IMR-90 (cell line): ENCODE measurements around the gene DIRAS2. TPM values are rescaled to one million over a fixed set of nuclear protein-coding genes. Genes with fewer than 3 reads are reported as not detected.

Experiments used
- ATAC-seq: fragments of 200-7000 bp; cut with Tn5 transposase; 2 replicates; pipeline ENCODE4 v1.9.1; 2020; ENCODE audit warnings: low read depth, mild to moderate bottlenecking, moderate library complexity
- BruUV-seq: library from RNA; stranded (reverse); fragments of 400-500 nt; replicated peaks from 2 replicates; lab custom pipeline; 2021; lab: Mats Ljungman, UMichigan
- CTCF ChIA-PET: fragments of 300-600 bp; formaldehyde crosslinking; extraction: SDS; loops from one replicate; lab custom pipeline; 2021; ENCODE audit warnings: antibody characterized with exemption; lab: Yijun Ruan, JAX
- POLR2A ChIA-PET: fragments of 300-600 bp; sonication (Branson Sonifier 250); formaldehyde crosslinking; loops from one replicate; lab custom pipeline; 2022; ENCODE audit warnings: antibody characterized with exemption; ENCODE audit not compliant: unreplicated experiment; lab: Charles Lee
- DNase-seq: peaks from one replicate; pipeline ENCODE4 v3.0.0; 2013
- H2AFZ ChIP-seq: replicated peaks from 2 replicates; pipeline ENCODE3; 2013; ENCODE audit warnings: low read length, mild to moderate bottlenecking; ENCODE audit not compliant: poor library complexity
- H2AK5ac ChIP-seq: 2 replicates; pipeline ENCODE4 v1.6.1; 2013; ENCODE audit warnings: low read depth, low read length, inconsistent platforms
- H2AK9ac ChIP-seq: replicated peaks from 2 replicates; pipeline ENCODE3; 2013; ENCODE audit warnings: mild to moderate bottlenecking, low read depth, low read length, moderate library complexity; ENCODE audit not compliant: poor library complexity
- H2BK120ac ChIP-seq: 2 replicates; pipeline ENCODE4 v1.6.1; 2013; ENCODE audit warnings: low read depth, low read length, inconsistent platforms
- H2BK15ac ChIP-seq: 3 replicates; pipeline ENCODE4 v1.6.1; 2013; ENCODE audit warnings: low read depth, low read length, inconsistent platforms
- H2BK20ac ChIP-seq: 2 replicates; pipeline ENCODE4 v1.6.1; 2013; ENCODE audit warnings: low read depth, mild to moderate bottlenecking, inconsistent platforms, low read length, moderate library complexity
- H2BK5ac ChIP-seq: 2 replicates; pipeline ENCODE4 v1.6.1; 2013; ENCODE audit warnings: mild to moderate bottlenecking, low read depth, low read length, inconsistent platforms; ENCODE audit not compliant: poor library complexity, severe bottlenecking
- H3K14ac ChIP-seq: replicated peaks from 2 replicates; pipeline ENCODE4 v1.6.1; 2013; ENCODE audit warnings: low read depth, low read length, inconsistent platforms
- H3K18ac ChIP-seq: 2 replicates; pipeline ENCODE4 v1.6.1; 2013; ENCODE audit warnings: low read depth, low read length, control low read depth
- H3K23ac ChIP-seq: 2 replicates; pipeline ENCODE4 v1.6.1; 2013; ENCODE audit warnings: low read depth, low read length, inconsistent platforms
- H3K27ac ChIP-seq: 2 replicates; pipeline ENCODE4 v1.5.1; 2013; ENCODE audit warnings: mild to moderate bottlenecking, control low read depth, low read length; ENCODE audit not compliant: insufficient read depth
- H3K27me3 ChIP-seq: 2 replicates; pipeline ENCODE4 v1.6.1; 2013; ENCODE audit warnings: low read length; ENCODE audit not compliant: control insufficient read depth, insufficient read depth
- H3K36me3 ChIP-seq: 2 replicates; pipeline ENCODE4 v1.6.1; 2013; ENCODE audit warnings: low read length, mixed read lengths; ENCODE audit not compliant: control insufficient read depth, insufficient read depth
- H3K4ac ChIP-seq: 2 replicates; pipeline ENCODE4 v1.6.1; 2013; ENCODE audit warnings: low read depth, low read length, inconsistent platforms
- H3K4me1 ChIP-seq: 2 replicates; pipeline ENCODE4 v1.6.1; 2013; ENCODE audit warnings: low read length, mixed read lengths; ENCODE audit not compliant: control insufficient read depth, insufficient read depth
- H3K4me2 ChIP-seq: 2 replicates; pipeline ENCODE4 v1.6.1; 2013; ENCODE audit warnings: low read depth, mild to moderate bottlenecking, control low read depth, low read length, moderate library complexity
- H3K4me3 ChIP-seq: 2 replicates; pipeline ENCODE4 v1.5.1; 2013; ENCODE audit warnings: low read depth, mild to moderate bottlenecking, control low read depth, low read length, moderate library complexity; ENCODE audit not compliant: insufficient read depth
- H3K56ac ChIP-seq: 2 replicates; pipeline ENCODE4 v1.6.1; 2013; ENCODE audit warnings: low read length, inconsistent platforms; ENCODE audit not compliant: insufficient read depth; ENCODE audit errors: extremely low read depth
- H3K79me1 ChIP-seq, 2 experiments: 2 replicates each; pipeline ENCODE4 v1.6.1; 2013; ENCODE audit warnings: low read length in 2 of 2, inconsistent platforms in 1 of 2, low read depth in 1 of 2
- H3K9ac ChIP-seq: 2 replicates; pipeline ENCODE4 v1.6.1; 2013; ENCODE audit warnings: low read depth, low read length, control low read depth
- H3K9me1 ChIP-seq: 2 replicates; pipeline ENCODE4 v1.6.1; 2013; ENCODE audit warnings: low read length, inconsistent platforms; ENCODE audit not compliant: insufficient read depth
- H3K9me3 ChIP-seq: 2 replicates; pipeline ENCODE4 v1.6.1; 2013; ENCODE audit warnings: low read length; ENCODE audit not compliant: control insufficient read depth, insufficient read depth
- H4K20me1 ChIP-seq: 2 replicates; pipeline ENCODE4 v1.6.1; 2013; ENCODE audit warnings: low read length, inconsistent platforms; ENCODE audit not compliant: insufficient read depth
- H4K5ac ChIP-seq: 2 replicates; pipeline ENCODE4 v1.6.1; 2013; ENCODE audit warnings: mild to moderate bottlenecking, low read depth, low read length, control low read depth
- H4K8ac ChIP-seq, 2 experiments: 2 replicates each; pipeline ENCODE4 v1.6.1; 2013; ENCODE audit warnings: low read depth in 2 of 2, low read length in 2 of 2, control low read depth in 1 of 2, inconsistent platforms in 1 of 2
- H4K91ac ChIP-seq: 2 replicates; pipeline ENCODE4 v1.6.1; 2013; ENCODE audit warnings: low read depth, low read length, inconsistent platforms; ENCODE audit not compliant: insufficient read depth
- BHLHE40 ChIP-seq: fragments of 150-350 bp; IDR thresholded peaks from 2 replicates; pipeline ENCODE4 v1.6.1; 2016; ENCODE audit warnings: mild to moderate bottlenecking, low read depth, low read length
- CHD1 ChIP-seq: IDR thresholded peaks from 2 replicates; pipeline ENCODE4 v1.6.1; 2012; ENCODE audit warnings: low read depth, low read length, improper control_type of control experiment
- CTCF ChIP-seq: conservative IDR thresholded peaks from 2 replicates; pipeline ENCODE4 v1.5.1; 2012; ENCODE audit warnings: mild to moderate bottlenecking, low read depth, low read length, improper control_type of control experiment
- ELK1 ChIP-seq: fragments of 150-350 bp; IDR thresholded peaks from 2 replicates; pipeline ENCODE4 v1.6.1; 2016; ENCODE audit warnings: low read depth, mild to moderate bottlenecking, low read length, moderate library complexity, borderline replicate concordance
- FOS ChIP-seq: fragments of 150-350 bp; IDR thresholded peaks from 2 replicates; pipeline ENCODE4 v1.6.1; 2016; ENCODE audit warnings: low read depth, low read length
- MAFK ChIP-seq: IDR thresholded peaks from 2 replicates; pipeline ENCODE4 v1.6.1; 2012; ENCODE audit warnings: low read depth, low read length, improper control_type of control experiment
- MAZ ChIP-seq: IDR thresholded peaks from 2 replicates; pipeline ENCODE4 v1.6.1; 2012; ENCODE audit warnings: low read depth, mild to moderate bottlenecking, low read length, improper control_type of control experiment, moderate library complexity, borderline replicate concordance
- POLR2A ChIP-seq: IDR thresholded peaks from 2 replicates; pipeline ENCODE4 v1.6.1; 2012; ENCODE audit warnings: mild to moderate bottlenecking, low read depth, low read length
- RAD21 ChIP-seq: IDR thresholded peaks from 2 replicates; pipeline ENCODE4 v1.6.1; 2012; ENCODE audit warnings: low read length, improper control_type of control experiment
- RFX5 ChIP-seq: IDR thresholded peaks from 2 replicates; pipeline ENCODE4 v1.8.0; 2012; ENCODE audit warnings: low read depth, mild to moderate bottlenecking, low read length, moderate library complexity
- USF2 ChIP-seq: fragments of 150-350 bp; IDR thresholded peaks from 2 replicates; pipeline ENCODE4 v1.6.1; 2017; ENCODE audit warnings: mild to moderate bottlenecking, antibody characterized with exemption, low read length, low read depth
- WGBS, 2 experiments: methylation state at CpG; one replicate each; pipeline versions ENCODE4 v1.1.5 to v1.1.7; 2013; ENCODE audit warnings: missing lambda C conversion rate in 2 of 2; ENCODE audit not compliant: insufficient read length in 1 of 2; ENCODE audit errors: extremely low coverage in 2 of 2; 5-methylcytosine and 5-hydroxymethylcytosine counted together
- dilution Hi-C: fragments of 300-500 bp; cut with HindIII; formaldehyde crosslinking; loops from one replicate; pipeline ENCODE4 v1.14.3; 2018; ENCODE audit warnings: low sequenced_read_pairs; ENCODE audit not compliant: unreplicated experiment
- in situ Hi-C: fragments of 300-500 bp; cut with MboI; formaldehyde crosslinking; loops from 3 replicates; pipeline ENCODE4 v1.14.3; 2019; ENCODE audit warnings: low sequenced_read_pairs, inconsistent platforms, mixed read lengths
- intact Hi-C: fragments of 100-400 bp; cut with micrococcal nuclease; formaldehyde crosslinking; loops from 2 replicates; pipeline ENCODE4 v1.10.0; 2022
- polyA plus RNA-seq, 3 experiments: library from polyadenylated mRNA; depleted of rRNA; stranded (reverse); fragments of >200 nt; gene quantifications; 2 replicates each; pipeline ENCODE4 v1.2.3, GENCODE V29; 2012; ENCODE audit warnings: low replicate concordance in 1 of 3
- total RNA-seq: library from RNA; depleted of rRNA; stranded (reverse); fragments of >200 nt; gene quantifications from 2 replicates; pipeline ENCODE4 v1.2.3, GENCODE V29; 2012

Gene DIRAS2
- total and polyA plus RNA-seq, 2 of the 4 experiments (the other 2 are of a cell fraction) = not detected

GRCh38 chr9:90684736-90685135, 42.1 kb upstream of the DIRAS2 start:
- no peak overlapping the region for H4K91ac ChIP-seq
- no peak overlapping the region for H3K14ac ChIP-seq
- no peak overlapping the region for H2AFZ ChIP-seq
- in situ Hi-C loops (no loop called here), dilution Hi-C loops (no loop called here), intact Hi-C loops (no loop called here)
- no peaks in the 10 kb centered on the region for H4K20me1 ChIP-seq
- no peak overlapping the region for H2BK5ac ChIP-seq
- H3K4me2 ChIP-seq = no peak overlapping the region
- no peak for DNase-seq
- H3K79me1 ChIP-seq = no peaks in the 10 kb centered on the region
- no peaks in the 10 kb centered on the region for H3K9me3 ChIP-seq
- no peak overlapping the region for H3K9ac ChIP-seq
- TF ChIP-seq MAZ (no peak), CTCF (no peak), BHLHE40 (no peak), RAD21 (no peak), USF2 (no peak), FOS (no peak), POLR2A (no peak), MAFK (no peak), RFX5 (no peak), CHD1 (no peak), ELK1 (no peak)
- WGBS, 2 experiments = 80% methylated on average over 1 of the region's 5 CpGs; no CpG with 5 or more reads in 1 of the 2 experiments
- no peak overlapping the region for H3K18ac ChIP-seq
- H3K4ac ChIP-seq = no peak overlapping the region
- no peak overlapping the region for H3K56ac ChIP-seq
- no peak overlapping the region for H3K23ac ChIP-seq
- CTCF ChIA-PET = interaction anchor here (0.8 kb wide), 1 partner anchor 8 kb away, joined by 3 read pairs; no protein-coding TSS in a partner anchor
- no peak overlapping the region for H2BK15ac ChIP-seq
- H3K9me1 ChIP-seq = no peaks in the 10 kb centered on the region
- H3K27ac ChIP-seq = no peak overlapping the region
- no peaks in the 10 kb centered on the region for H3K36me3 ChIP-seq
- POLR2A ChIA-PET = no interaction called here
- no peak overlapping the region for H4K5ac ChIP-seq
- H3K27me3 ChIP-seq = no peaks in the 10 kb centered on the region
- no peak overlapping the region for H4K8ac ChIP-seq
- H2AK9ac ChIP-seq = no peak overlapping the region
- H3K4me1 ChIP-seq = no peaks in the 10 kb centered on the region
- H2AK5ac ChIP-seq = no peak overlapping the region
- H2BK120ac ChIP-seq = no peak overlapping the region
- H2BK20ac ChIP-seq = no peak overlapping the region
- BruUV-seq = no TSS peak
- no peak overlapping the region for H3K4me3 ChIP-seq
- no peak for ATAC-seq
